Natural killer cell (primary cell): ENCODE results near the gene GIGYF2. TPM values are rescaled to one million over a fixed set of nuclear protein-coding genes. Genes with fewer than 3 reads are reported as not detected.

ENCODE experiments used
- ATAC-seq, 3 donors: fragments of 150-1000 bp in 2 of 3; fragments of 200-7000 bp in 1 of 3; cut with Tn5 transposase; 1 replicate in 1 of 3; 2 replicates in 2 of 3; pipeline ENCODE4 v1.10.0; 2021; ENCODE audit warnings: mild to moderate bottlenecking in 2 of 3, moderate library complexity in 2 of 3
- DNase-seq, 2 donors: peaks; one replicate each; pipeline versions ENCODE4 v3.0.0 to v3.0.0-alpha.2; 2013 to 2021; ENCODE audit warnings: mixed read lengths in 1 of 2
- H3K27ac ChIP-seq: one replicate; pipeline ENCODE4 v1.5.1; 2013; ENCODE audit warnings: mild to moderate bottlenecking, low read length
- H3K27me3 ChIP-seq: one replicate; pipeline ENCODE4 v1.6.1; 2013; ENCODE audit warnings: low read length; ENCODE audit not compliant: control insufficient read depth, insufficient read depth
- H3K36me3 ChIP-seq: one replicate; pipeline ENCODE4 v1.6.1; 2013; ENCODE audit warnings: low read length; ENCODE audit not compliant: control insufficient read depth, insufficient read depth
- H3K4me1 ChIP-seq: one replicate; pipeline ENCODE4 v1.6.1; 2013; ENCODE audit warnings: low read length; ENCODE audit not compliant: control insufficient read depth, insufficient read depth
- H3K4me3 ChIP-seq: one replicate; pipeline ENCODE4 v1.5.1; 2013; ENCODE audit warnings: low read length
- H3K9me3 ChIP-seq: one replicate; pipeline ENCODE4 v1.6.1; 2013; ENCODE audit warnings: low read length; ENCODE audit not compliant: control insufficient read depth, insufficient read depth
- H3K27ac Mint-ChIP-seq, 2 donors: one replicate each; pipeline ENCODE4 v1.8.0; 2022; ENCODE audit warnings: mild to moderate bottlenecking in 2 of 2, mixed read lengths in 2 of 2, moderate library complexity in 1 of 2
- H3K27me3 Mint-ChIP-seq, 2 donors: one replicate each; pipeline ENCODE4 v1.8.0; 2022; ENCODE audit warnings: low read depth in 2 of 2, mixed read lengths in 2 of 2
- H3K36me3 Mint-ChIP-seq: one replicate; pipeline ENCODE4 v1.8.0; 2022; ENCODE audit warnings: mixed read lengths
- H3K4me1 Mint-ChIP-seq, 2 donors: one replicate each; pipeline ENCODE4 v1.8.0; 2022; ENCODE audit warnings: mixed read lengths in 2 of 2
- H3K4me3 Mint-ChIP-seq: one replicate; pipeline ENCODE4 v1.8.0; 2022; ENCODE audit warnings: mild to moderate bottlenecking, moderate library complexity, mixed read lengths
- H3K9me3 Mint-ChIP-seq, 2 donors: one replicate each; pipeline ENCODE4 v1.8.0; 2022; ENCODE audit warnings: mixed read lengths in 2 of 2
- CTCF ChIP-seq: fragments of 200-600 bp; IDR thresholded peaks from one replicate; pipeline ENCODE4 v1.8.0; 2022; ENCODE audit warnings: antibody characterized with exemption
- WGBS: methylation state at CpG from one replicate; pipeline ENCODE4 v1.1.7; 2013; ENCODE audit warnings: missing lambda C conversion rate; ENCODE audit not compliant: insufficient coverage; 5-methylcytosine and 5-hydroxymethylcytosine counted together
- intact Hi-C: fragments of 100-400 bp; cut with micrococcal nuclease; formaldehyde crosslinking; loops from one replicate; pipeline ENCODE4 v1.14.2; 2022
- total RNA-seq, 4 donors: library from RNA; stranded (reverse); fragments of 120-200 nt in 1 of 4; gene quantifications; one replicate each; pipeline versions ENCODE4 v1.2.3 to v1.2.4, GENCODE V29; 2013 to 2022

The GIGYF2 gene
- total RNA-seq, 3 donors from 2014 or later (not counting 1 experiment from before 2014, with no cell fraction given), result 73.6 to 85.3 (median 80.1) TPM

- H3K4me1 ChIP-seq, result no peaks in the 10 kb centered on the region
- Mint-ChIP-seq H3K4me3 (no peak overlapping the region), H3K4me1 (peaks cover 0 to 4% of the 10 kb centered on the region in 2 donors), H3K9me3 (no peaks in the 10 kb centered on the region), H3K36me3 (peaks cover 19% of the 10 kb centered on the region), H3K27ac (no peak overlapping the region), H3K27me3 (no peaks in the 10 kb centered on the region)
- peaks cover 32% of the 10 kb centered on the region for H3K36me3 ChIP-seq
- 98% methylated on average over 9 of the region's 9 CpGs for WGBS
- no peak for TF ChIP-seq CTCF
- no peak overlapping the region for H3K4me3 ChIP-seq
- intact Hi-C loops, result no loop called here
- DNase-seq (no peak), ATAC-seq (no peak)
- no peaks in the 10 kb centered on the region for H3K27me3 ChIP-seq
- no peak overlapping the region for H3K27ac ChIP-seq
- no peaks in the 10 kb centered on the region for H3K9me3 ChIP-seq
These were observed 163.6 kb downstream of the GIGYF2 start for GRCh38 chr2:232860593-232861241.

- H3K4me1 Mint-ChIP-seq, result peaks cover 0 to 4% of the 10 kb centered on the region in 2 donors
- intact Hi-C loops, result no loop called here
- peaks cover 19% of the 10 kb centered on the region for H3K36me3 Mint-ChIP-seq
These were observed 164.2 kb downstream of the GIGYF2 start for GRCh38 chr2:232861353-232861752.

GRCh38 chr2:232863996-232864395 is 166.9 kb downstream of the GIGYF2 start:
- Mint-ChIP-seq H3K4me1 (peaks cover 0 to 4% of the 10 kb centered on the region in 2 donors), H3K27ac (peak overlapping the region in 1 of 2 donors; percentile 32), H3K4me3 (no peak overlapping the region), H3K36me3 (peaks cover 4% of the 10 kb centered on the region), H3K27me3 (no peaks in the 10 kb centered on the region), H3K9me3 (no peaks in the 10 kb centered on the region)
- Histone ChIP-seq H3K4me3 (no peak overlapping the region), H3K4me1 (no peaks in the 10 kb centered on the region), H3K9me3 (no peaks in the 10 kb centered on the region), H3K27me3 (no peaks in the 10 kb centered on the region), H3K27ac (no peak overlapping the region), H3K36me3 (peaks cover 5% of the 10 kb centered on the region)
- no peak for TF ChIP-seq CTCF
- ATAC-seq (no peak), DNase-seq (no peak)
- intact Hi-C loops, result no loop called here
- WGBS, result 91% methylated on average over 2 of the region's 2 CpGs

More at GRCh38 chr2:232861353-232861752, 164.2 kb downstream of the GIGYF2 start:
- TF ChIP-seq CTCF, result no peak
- no peaks in the 10 kb centered on the region for H3K4me1 ChIP-seq
- ATAC-seq (no peak), DNase-seq (no peak)
- Mint-ChIP-seq H3K4me3 (no peak overlapping the region), H3K27me3 (no peaks in the 10 kb centered on the region), H3K27ac (no peak overlapping the region), H3K9me3 (no peaks in the 10 kb centered on the region)
- no peaks in the 10 kb centered on the region for H3K9me3 ChIP-seq
- H3K4me3 ChIP-seq, result no peak overlapping the region
- H3K36me3 ChIP-seq, result peaks cover 29% of the 10 kb centered on the region
- 93% methylated on average over 3 of the region's 5 CpGs for WGBS
- H3K27ac ChIP-seq, result no peak overlapping the region
- no peaks in the 10 kb centered on the region for H3K27me3 ChIP-seq

- no peaks in the 10 kb centered on the region for H3K27me3 ChIP-seq
- TF ChIP-seq CTCF, result no peak
- H3K4me3 ChIP-seq, result no peak overlapping the region
- no peaks in the 10 kb centered on the region for H3K27me3 Mint-ChIP-seq
- peaks cover 5% of the 10 kb centered on the region for H3K36me3 ChIP-seq
- H3K27ac ChIP-seq, result no peak overlapping the region
- H3K27ac Mint-ChIP-seq, result no peak overlapping the region
- H3K9me3 ChIP-seq, result no peaks in the 10 kb centered on the region
- H3K9me3 Mint-ChIP-seq, result no peaks in the 10 kb centered on the region
- intact Hi-C loops, result no loop called here
- DNase-seq (no peak), ATAC-seq (no peak)
- no peaks in the 10 kb centered on the region for H3K4me1 ChIP-seq
- H3K4me1 Mint-ChIP-seq, result peaks cover 0 to 5% of the 10 kb centered on the region in 2 donors
- no CpG with 5 or more reads among the region's 1 CpG for WGBS
- no peaks in the 10 kb centered on the region for H3K36me3 Mint-ChIP-seq
- no peak overlapping the region for H3K4me3 Mint-ChIP-seq
These were observed 168.0 kb downstream of the GIGYF2 start for GRCh38 chr2:232865165-232865564.
